GM23248 (cell line): ENCODE data around the gene PTK6.

Experiments
- EZH2 ChIP-seq: fragments of 200-600 bp; sonication (generic); IDR thresholded peaks from 2 replicates; pipeline ENCODE4 v1.6.1; 2018; ENCODE audit warnings: antibody characterized with exemption, mild to moderate bottlenecking; ENCODE audit not compliant: insufficient read depth, poor library complexity, severe bottlenecking
- EZH2phosphoT487 ChIP-seq: fragments of 200-600 bp; sonication (generic); IDR thresholded peaks from 2 replicates; pipeline ENCODE4 v1.6.1; 2018; ENCODE audit warnings: antibody characterized with exemption, moderate library complexity, mild to moderate bottlenecking, low read depth; ENCODE audit not compliant: insufficient read depth

DNA sequence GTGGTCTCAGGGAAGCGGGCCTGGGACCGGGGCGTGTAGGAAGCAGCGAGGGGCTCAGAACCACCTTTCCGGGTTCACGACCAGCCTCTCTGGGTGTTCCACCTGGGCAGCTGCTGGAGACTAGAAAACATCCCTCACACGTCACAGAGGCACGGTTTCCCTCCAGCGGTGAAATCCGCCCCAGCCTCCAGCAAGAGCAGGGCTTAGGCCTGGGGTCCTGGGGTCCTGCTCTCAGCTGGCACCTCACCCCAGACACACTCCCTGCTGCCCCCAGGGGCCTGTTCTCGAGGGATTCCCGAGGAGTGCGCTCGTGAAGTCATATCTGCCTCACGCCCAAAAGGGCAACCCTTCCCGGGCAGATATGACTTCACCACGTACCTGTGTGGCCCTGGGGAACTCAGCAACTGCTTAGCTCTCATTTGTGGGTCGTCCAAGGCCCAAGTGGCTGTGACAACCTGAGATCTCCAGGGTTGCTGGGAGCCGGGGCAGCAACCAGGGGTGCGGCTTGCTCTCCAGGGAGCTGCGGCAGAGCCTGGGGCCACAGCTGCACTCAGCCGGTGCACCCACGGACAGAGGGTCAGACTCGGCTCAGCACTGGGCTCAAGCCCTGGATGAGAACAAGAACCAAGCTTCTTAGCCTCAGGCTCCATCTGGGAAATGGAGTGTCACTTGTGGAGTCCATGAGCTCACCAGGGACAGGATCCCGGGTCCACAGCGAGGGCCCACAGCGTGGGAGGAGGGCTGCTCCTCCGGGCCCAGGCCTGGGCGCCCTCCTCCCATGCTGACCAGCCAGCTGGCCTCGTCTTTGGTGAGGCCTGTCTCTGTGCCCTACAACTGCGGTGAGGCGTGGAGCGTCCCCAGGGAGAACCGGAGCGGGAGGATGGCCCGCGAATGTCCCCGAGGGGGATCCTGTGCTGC, 17.4 kb upstream of the PTK6 start:
- TF ChIP-seq EZH2 (no peak), EZH2phosphoT487 (no peak)
